Memory B cell (primary cell): ENCODE data around the gene MAP4K5.
"Not testable (repeated sequence)": the region's sequence is repeated elsewhere in the genome, so short reads cannot be mapped to it uniquely, and the experiment has no call there.

ENCODE experiments used
- ATAC-seq: fragments of 150-1000 bp; cut with Tn5 transposase; 2 replicates; pipeline ENCODE4 v1.10.0; 2021; ENCODE audit warnings: low read depth, mild to moderate bottlenecking, moderate library complexity
- DNase-seq, 2 donors: peaks; one replicate each; pipeline ENCODE4 v3.0.0; 2022; ENCODE audit warnings: low spot score in 2 of 2
- H3K27ac Mint-ChIP-seq: one replicate; pipeline ENCODE4 v1.8.0; 2022; ENCODE audit warnings: mild to moderate bottlenecking, moderate library complexity, mixed read lengths
- H3K27me3 Mint-ChIP-seq: one replicate; pipeline ENCODE4 v1.8.0; 2022; ENCODE audit warnings: mixed read lengths
- H3K36me3 Mint-ChIP-seq: one replicate; pipeline ENCODE4 v1.8.0; 2022; ENCODE audit warnings: mild to moderate bottlenecking, mixed read lengths
- H3K4me1 Mint-ChIP-seq: one replicate; pipeline ENCODE4 v1.8.0; 2022; ENCODE audit warnings: mixed read lengths
- H3K4me3 Mint-ChIP-seq: one replicate; pipeline ENCODE4 v1.8.0; 2022; ENCODE audit warnings: mild to moderate bottlenecking, moderate library complexity, mixed read lengths
- H3K9me3 Mint-ChIP-seq: one replicate; pipeline ENCODE4 v1.8.0; 2022; ENCODE audit warnings: mixed read lengths

MAP4K5 gene

GRCh38 chr14:50532502-50533240 lies at the start of gene MAP4K5:
Gene MAP4K5, minus strand, starts transcription at chr14:50532569. Its CDS starts 520 bp downstream, at chr14:50532049.
- Mint-ChIP-seq H3K27ac (peak within 1 kb of the TSS; percentile 78), H3K36me3 (peaks cover 10% of the 10 kb centered on the region), H3K4me3 (peak within 1 kb of the TSS; percentile 90), H3K27me3 (no peaks in the 10 kb centered on the region), H3K4me1 (peaks cover 28% of the 10 kb centered on the region), H3K9me3 (peaks cover 2% of the 10 kb centered on the region)
- DNase-seq (peak; percentile 83 to 84), ATAC-seq (peak; percentile 87)

- peaks cover 2% of the 10 kb centered on the region for H3K27me3 Mint-ChIP-seq
- H3K36me3 Mint-ChIP-seq = peaks cover 2% of the 10 kb centered on the region
- H3K27ac Mint-ChIP-seq = no peak overlapping the region
Measured at GRCh38 chr14:50578433-50578832, 46.1 kb upstream of the MAP4K5 start.

GRCh38 chr14:50577982-50578381 lies 45.6 kb upstream of the MAP4K5 start:
- H3K27me3 Mint-ChIP-seq = no peaks in the 10 kb centered on the region
- H3K4me3 Mint-ChIP-seq = no peak overlapping the region
- ATAC-seq = no peak
- H3K36me3 Mint-ChIP-seq = peaks cover 2% of the 10 kb centered on the region
- H3K27ac Mint-ChIP-seq = no peak overlapping the region
- no peak for DNase-seq
- H3K9me3 Mint-ChIP-seq = peaks cover 4% of the 10 kb centered on the region
- H3K4me1 Mint-ChIP-seq = no peaks in the 10 kb centered on the region

More at GRCh38 chr14:50578433-50578832, 46.1 kb upstream of the MAP4K5 start:
- no peak for ATAC-seq
- Mint-ChIP-seq H3K9me3 (peaks cover 4% of the 10 kb centered on the region), H3K4me1 (no peaks in the 10 kb centered on the region), H3K4me3 (no peak overlapping the region)
- DNase-seq = no peak

GRCh38 chr14:50575769-50576168 lies 43.4 kb upstream of the MAP4K5 start:
- DNase-seq = no peak
- peaks cover 12% of the 10 kb centered on the region for H3K9me3 Mint-ChIP-seq
- no peaks in the 10 kb centered on the region for H3K4me1 Mint-ChIP-seq
- no peaks in the 10 kb centered on the region for H3K27me3 Mint-ChIP-seq
- no peak overlapping the region for H3K27ac Mint-ChIP-seq
- H3K36me3 Mint-ChIP-seq = peaks cover 15% of the 10 kb centered on the region
- ATAC-seq = no peak
- H3K4me3 Mint-ChIP-seq = no peak overlapping the region

- DNase-seq = no peak
- ATAC-seq = no peak
- Mint-ChIP-seq H3K27ac (no peak overlapping the region), H3K9me3 (peaks cover 18% of the 10 kb centered on the region), H3K36me3 (peaks cover 23% of the 10 kb centered on the region), H3K4me1 (no peaks in the 10 kb centered on the region), H3K27me3 (no peaks in the 10 kb centered on the region), H3K4me3 (no peak overlapping the region)
Measured at GRCh38 chr14:50573862-50574261, 41.5 kb upstream of the MAP4K5 start.

- no peak overlapping the region for H3K27ac Mint-ChIP-seq
Measured at GRCh38 chr14:50569714-50570274, 37.4 kb upstream of the MAP4K5 start.

GRCh38 chr14:50562841-50563240 lies 30.5 kb upstream of the MAP4K5 start:
- Mint-ChIP-seq H3K4me3 (no peak overlapping the region), H3K27me3 (peaks cover 9% of the 10 kb centered on the region), H3K9me3 (peaks cover 3% of the 10 kb centered on the region), H3K36me3 (peaks cover 7% of the 10 kb centered on the region), H3K27ac (no peak overlapping the region), H3K4me1 (peaks cover 11% of the 10 kb centered on the region)
- ATAC-seq (no peak), DNase-seq (no peak)

More at GRCh38 chr14:50569714-50570274, 37.4 kb upstream of the MAP4K5 start:
- Mint-ChIP-seq H3K36me3 (peaks cover 32% of the 10 kb centered on the region), H3K9me3 (peaks cover 22% of the 10 kb centered on the region), H3K4me1 (no peaks in the 10 kb centered on the region), H3K4me3 (no peak overlapping the region), H3K27me3 (no peaks in the 10 kb centered on the region)
- no peak for DNase-seq
- ATAC-seq = no peak

- peak; percentile 40 for ATAC-seq
- no peaks in the 10 kb centered on the region for H3K9me3 Mint-ChIP-seq
- peak in 1 of 2 donors; percentile 18 for DNase-seq
- peaks cover 11% of the 10 kb centered on the region for H3K4me1 Mint-ChIP-seq
- H3K27me3 Mint-ChIP-seq = peaks cover 17% of the 10 kb centered on the region
- H3K36me3 Mint-ChIP-seq = peaks cover 2% of the 10 kb centered on the region
- peak overlapping the region; percentile 85 for H3K4me3 Mint-ChIP-seq
- no peak overlapping the region for H3K27ac Mint-ChIP-seq
Measured at GRCh38 chr14:50560931-50561285, 28.5 kb upstream of the MAP4K5 start.

- peak within 1 kb of the TSS; percentile 85 for H3K4me3 Mint-ChIP-seq
- H3K27ac Mint-ChIP-seq = no peak within 1 kb of the TSS
- H3K4me1 Mint-ChIP-seq = peaks cover 11% of the 10 kb centered on the region
- H3K27me3 Mint-ChIP-seq = peaks cover 19% of the 10 kb centered on the region
- no peaks in the 10 kb centered on the region for H3K9me3 Mint-ChIP-seq
- H3K36me3 Mint-ChIP-seq = peaks cover 2% of the 10 kb centered on the region
- peak; percentile 6 to 32 for DNase-seq
- ATAC-seq = peak; percentile 74
Measured at GRCh38 chr14:50559990-50560930, 27.9 kb upstream of the MAP4K5 start, which contains the start of gene ATL1. Gene ATL1, plus strand, starts transcription at chr14:50560145. Its CDS starts 121 bp downstream, at chr14:50560266.

- not testable (repeated sequence) for H3K36me3 Mint-ChIP-seq, H3K9me3 Mint-ChIP-seq, H3K27ac Mint-ChIP-seq, H3K4me1 Mint-ChIP-seq, DNase-seq, ATAC-seq, H3K4me3 Mint-ChIP-seq
- peaks cover 25% of the 10 kb centered on the region for H3K27me3 Mint-ChIP-seq
Measured at GRCh38 chr14:50552796-50553195, 20.4 kb upstream of the MAP4K5 start.

GRCh38 chr14:50551877-50552276 lies 19.5 kb upstream of the MAP4K5 start:
- no peak for DNase-seq
- peaks cover 19% of the 10 kb centered on the region for H3K27me3 Mint-ChIP-seq
- H3K4me1 Mint-ChIP-seq = peaks cover 5% of the 10 kb centered on the region
- H3K4me3 Mint-ChIP-seq = no peak overlapping the region
- no peak overlapping the region for H3K27ac Mint-ChIP-seq
- peaks cover 4% of the 10 kb centered on the region for H3K9me3 Mint-ChIP-seq
- ATAC-seq = no peak
- H3K36me3 Mint-ChIP-seq = peaks cover 2% of the 10 kb centered on the region

GRCh38 chr14:50550294-50550693 lies 17.9 kb upstream of the MAP4K5 start:
- no peak overlapping the region for H3K4me3 Mint-ChIP-seq
- no peak for ATAC-seq
- H3K27ac Mint-ChIP-seq = no peak overlapping the region
- peaks cover 4% of the 10 kb centered on the region for H3K9me3 Mint-ChIP-seq
- H3K27me3 Mint-ChIP-seq = peaks cover 18% of the 10 kb centered on the region
- H3K36me3 Mint-ChIP-seq = peaks cover 2% of the 10 kb centered on the region
- peaks cover 5% of the 10 kb centered on the region for H3K4me1 Mint-ChIP-seq
- DNase-seq = no peak

- Mint-ChIP-seq H3K27ac (no peak overlapping the region), H3K4me1 (peaks cover 10% of the 10 kb centered on the region), H3K27me3 (peaks cover 5% of the 10 kb centered on the region), H3K4me3 (no peak overlapping the region), H3K36me3 (peaks cover 2% of the 10 kb centered on the region), H3K9me3 (no peaks in the 10 kb centered on the region)
- no peak for DNase-seq
- ATAC-seq = no peak
Measured at GRCh38 chr14:50545618-50546017, 13.2 kb upstream of the MAP4K5 start.

- no peaks in the 10 kb centered on the region for H3K9me3 Mint-ChIP-seq
- H3K27ac Mint-ChIP-seq = no peak overlapping the region
Measured at GRCh38 chr14:50544911-50545310, 12.5 kb upstream of the MAP4K5 start.

More at GRCh38 chr14:50544911-50545310, 12.5 kb upstream of the MAP4K5 start:
- DNase-seq (no peak), ATAC-seq (no peak)
- Mint-ChIP-seq H3K4me3 (no peak overlapping the region), H3K36me3 (peaks cover 2% of the 10 kb centered on the region), H3K27me3 (peaks cover 5% of the 10 kb centered on the region), H3K4me1 (peaks cover 10% of the 10 kb centered on the region)
